Vagina (tissue), 2 donors: ENCODE measurements around the gene PLPPR2.

Experiments
- POLR2A ChIP-seq, 2 donors: fragments of 450-650 bp; IDR thresholded peaks; one replicate each; pipeline ENCODE4 v1.6.1; 2017; ENCODE audit warnings: antibody characterized with exemption in 2 of 2, mild to moderate bottlenecking in 2 of 2, moderate library complexity in 2 of 2
- TF ChIP-seq, protein P1 (sequence below), 3 experiments: fragments of 450-650 bp in 2 of 3; fragments of 200-600 bp in 1 of 3; sonication (generic) in 1 of 3; IDR thresholded peaks; one replicate each; pipeline ENCODE4 v1.5.1; 2017 to 2019; ENCODE audit warnings: antibody characterized with exemption in 3 of 3, mild to moderate bottlenecking in 2 of 3, moderate library complexity in 2 of 3

DNA sequence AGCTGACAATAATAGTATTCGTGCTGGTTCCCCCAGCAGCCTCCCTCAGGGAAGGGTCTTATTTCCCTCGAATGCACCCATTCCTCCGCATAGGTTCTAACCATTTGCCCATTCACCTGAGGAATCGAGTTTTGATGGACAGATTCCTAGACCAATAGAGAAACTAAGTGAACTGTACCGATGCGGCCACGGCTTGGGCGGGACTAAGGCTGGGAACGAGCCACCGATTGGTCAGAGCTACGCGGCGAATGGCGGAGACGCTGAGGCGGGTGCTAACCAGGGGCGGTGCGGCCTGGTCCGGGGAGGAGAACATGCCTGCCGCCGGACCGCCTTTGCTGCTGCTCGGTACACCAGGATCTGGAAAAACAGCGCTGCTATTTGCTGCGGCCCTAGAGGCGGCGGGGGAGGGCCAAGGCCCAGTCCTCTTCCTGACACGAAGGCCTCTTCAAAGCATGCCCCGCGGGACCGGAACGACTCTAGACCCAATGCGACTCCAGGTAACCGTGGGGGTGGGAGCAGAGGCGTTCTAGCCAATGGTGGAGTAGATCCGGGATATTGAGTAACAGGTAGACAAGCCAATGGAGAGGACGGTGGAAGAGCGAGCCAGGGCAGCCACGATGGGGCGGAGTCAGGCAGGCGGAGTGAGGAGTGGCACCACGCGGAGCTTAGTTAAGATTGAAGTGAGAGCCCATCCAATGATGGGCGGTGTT lies 19.4 kb downstream of the PLPPR2 start, which contains the start of gene SWSAP1:
- TF ChIP-seq, protein P1, sequence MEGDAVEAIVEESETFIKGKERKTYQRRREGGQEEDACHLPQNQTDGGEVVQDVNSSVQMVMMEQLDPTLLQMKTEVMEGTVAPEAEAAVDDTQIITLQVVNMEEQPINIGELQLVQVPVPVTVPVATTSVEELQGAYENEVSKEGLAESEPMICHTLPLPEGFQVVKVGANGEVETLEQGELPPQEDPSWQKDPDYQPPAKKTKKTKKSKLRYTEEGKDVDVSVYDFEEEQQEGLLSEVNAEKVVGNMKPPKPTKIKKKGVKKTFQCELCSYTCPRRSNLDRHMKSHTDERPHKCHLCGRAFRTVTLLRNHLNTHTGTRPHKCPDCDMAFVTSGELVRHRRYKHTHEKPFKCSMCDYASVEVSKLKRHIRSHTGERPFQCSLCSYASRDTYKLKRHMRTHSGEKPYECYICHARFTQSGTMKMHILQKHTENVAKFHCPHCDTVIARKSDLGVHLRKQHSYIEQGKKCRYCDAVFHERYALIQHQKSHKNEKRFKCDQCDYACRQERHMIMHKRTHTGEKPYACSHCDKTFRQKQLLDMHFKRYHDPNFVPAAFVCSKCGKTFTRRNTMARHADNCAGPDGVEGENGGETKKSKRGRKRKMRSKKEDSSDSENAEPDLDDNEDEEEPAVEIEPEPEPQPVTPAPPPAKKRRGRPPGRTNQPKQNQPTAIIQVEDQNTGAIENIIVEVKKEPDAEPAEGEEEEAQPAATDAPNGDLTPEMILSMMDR (IDR thresholded peaks at IDR 0.05): no peak
- peak in 1 of 2 donors; percentile 25 for TF ChIP-seq POLR2A (IDR thresholded peaks at IDR 0.05)
